HG03095 (cell line): Measurements from ENCODE around the gene CPXCR1.
"Not testable (repeated sequence)": the region's sequence is repeated elsewhere in the genome, so short reads cannot be mapped to it uniquely, and the experiment has no call there.

ENCODE experiments used
- ATAC-seq: cut with Tn5 transposase; IDR thresholded peaks from one replicate; pipeline ENCODE4 v1.9.1; 2021; ENCODE audit warnings: moderate library complexity; ENCODE audit not compliant: unreplicated experiment

Gene CPXCR1

DNA sequence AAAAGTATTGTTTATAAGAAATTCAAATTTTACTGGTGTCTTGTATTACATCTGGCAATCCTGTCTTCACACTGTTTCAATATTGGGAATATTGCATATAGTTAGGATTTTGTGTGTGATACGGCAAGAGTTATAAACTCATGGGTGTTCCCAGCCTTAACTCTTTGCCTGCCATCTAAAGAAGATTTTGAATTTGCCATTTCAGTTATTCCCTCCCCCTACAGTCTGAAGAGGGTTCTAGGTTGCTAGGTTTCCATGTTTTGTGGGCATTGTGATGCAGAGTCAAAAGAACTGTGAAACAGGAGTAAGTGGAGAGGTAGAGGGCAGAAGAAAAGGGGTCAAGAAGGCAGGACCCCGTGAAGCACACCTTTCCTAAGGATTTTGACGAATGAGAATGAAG, at the start of gene CPXCR1:
Gene CPXCR1, plus strand, starts transcription at position 301 of the 400 bp plus-strand sequence. CDS start 6,190 bp downstream, outside the sequence.
- ATAC-seq, result no peak

DNA sequence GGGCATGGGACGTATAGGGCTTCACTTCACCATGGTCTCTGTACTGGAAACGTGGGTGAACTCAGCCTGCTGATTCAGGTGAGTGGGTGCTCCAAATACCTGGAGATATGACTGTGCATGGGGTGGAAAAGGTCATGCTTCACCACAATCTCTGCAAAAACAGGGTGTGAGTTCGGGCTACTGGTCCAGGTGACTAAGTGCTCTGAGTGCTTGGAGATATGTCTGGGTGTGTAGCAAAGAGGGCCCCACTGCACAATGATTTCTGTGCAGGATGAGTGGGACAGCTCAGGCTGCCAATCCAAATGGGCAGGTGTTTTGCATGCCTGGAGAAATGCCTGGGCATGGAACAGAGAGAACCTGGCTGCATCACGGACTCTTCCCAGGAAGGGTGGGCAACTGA, 11.2 kb upstream of the CPXCR1 start:
- ATAC-seq, result no peak

- not testable (repeated sequence) for ATAC-seq
Observed at GRCh38 chrX:88746215-88746614, 810 bp upstream of the CPXCR1 start.

GRCh38 chrX:88752339-88752738, 5.3 kb downstream of the CPXCR1 start:
- not testable (repeated sequence) for ATAC-seq

- no peak for ATAC-seq
Observed at GRCh38 chrX:88789825-88790224, 42.8 kb downstream of the CPXCR1 start.
